HG02759 (cell line): Measurements from ENCODE around the gene SLC36A1.

Experiments
- ATAC-seq: cut with Tn5 transposase; IDR thresholded peaks from one replicate; pipeline ENCODE4 v1.9.1; 2021; ENCODE audit warnings: mild to moderate bottlenecking, moderate library complexity; ENCODE audit not compliant: unreplicated experiment

Gene SLC36A1

DNA sequence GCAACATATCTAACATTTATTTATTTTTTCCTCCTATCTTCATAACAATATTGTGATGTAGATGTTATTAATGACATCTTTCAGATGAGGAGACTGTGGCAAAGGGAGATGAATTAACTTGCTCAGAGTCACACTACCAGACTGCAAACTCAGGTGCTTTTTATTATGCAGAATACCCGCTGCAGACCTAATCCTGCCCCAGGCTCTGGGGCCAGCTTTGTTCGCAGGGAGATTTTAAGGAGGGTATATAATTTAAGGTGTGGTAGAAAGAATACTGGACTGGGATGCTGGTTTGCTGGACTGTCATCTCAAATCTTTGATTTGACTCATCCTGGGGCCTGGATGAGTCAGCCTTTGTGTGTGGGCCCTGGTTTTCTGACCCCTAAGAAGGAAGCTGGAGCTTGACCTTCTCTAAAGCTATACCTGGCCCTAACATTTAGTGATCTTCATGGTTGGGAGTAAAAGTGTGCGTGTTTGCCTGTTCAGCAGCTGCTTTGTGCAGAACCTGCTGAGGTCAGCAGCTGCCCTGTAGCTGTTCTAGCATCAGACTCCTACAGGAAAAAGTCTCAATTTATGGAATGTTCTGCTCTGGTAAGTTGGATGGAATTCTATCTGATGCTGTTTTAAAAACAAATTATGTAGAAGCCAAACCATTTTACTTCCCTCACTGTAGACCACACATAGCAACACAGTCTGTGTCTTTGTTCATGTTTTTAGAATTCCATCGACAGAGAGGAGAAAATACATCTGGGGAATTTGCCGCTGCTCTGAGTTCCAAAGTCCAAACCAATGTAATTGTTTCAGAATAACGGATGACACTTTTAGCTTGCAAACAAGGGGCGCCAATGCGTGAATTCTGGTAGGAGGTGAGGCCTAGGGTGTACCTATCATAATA is 4.5 kb downstream of the SLC36A1 start:
- peak; percentile 75 for ATAC-seq

DNA sequence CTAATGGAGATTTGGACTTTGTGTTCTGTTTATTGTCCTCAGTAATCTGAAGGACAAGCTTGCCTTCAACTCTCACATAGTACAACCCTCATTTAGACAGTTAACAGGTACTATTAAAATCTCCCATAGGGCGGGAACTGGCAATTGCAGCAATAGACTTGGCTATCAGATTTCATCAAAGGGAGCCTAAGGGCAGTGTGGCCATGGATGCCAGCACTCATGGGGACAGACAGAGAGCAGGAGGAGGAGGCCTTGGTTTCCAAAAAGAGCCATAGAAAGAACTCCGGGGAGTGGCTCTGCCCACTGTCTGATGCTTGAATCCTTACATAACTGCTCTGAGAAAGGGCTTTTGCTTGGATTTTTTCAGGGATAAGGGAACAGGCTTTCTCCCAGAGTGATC is 6.8 kb downstream of the SLC36A1 start:
- ATAC-seq: no peak

DNA sequence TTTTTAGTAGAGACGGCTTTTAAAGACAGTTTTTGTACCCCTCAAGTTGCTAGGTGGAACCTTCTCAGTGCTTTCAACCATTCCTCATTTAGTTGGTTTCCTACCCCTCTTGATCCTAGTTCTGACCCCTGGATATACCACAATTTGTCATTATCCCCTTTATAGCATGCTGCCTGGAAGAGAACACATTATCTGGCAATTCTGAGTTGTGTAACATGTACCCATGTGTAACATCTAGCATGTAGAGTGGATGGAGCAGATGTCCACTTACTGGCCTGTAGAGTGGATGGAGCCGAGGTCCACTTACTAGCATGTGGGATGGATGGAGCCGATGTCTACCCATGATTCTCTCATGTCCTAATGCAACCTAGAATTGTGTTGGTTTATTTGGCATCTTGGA is 7.5 kb downstream of the SLC36A1 start:
- no peak for ATAC-seq

DNA sequence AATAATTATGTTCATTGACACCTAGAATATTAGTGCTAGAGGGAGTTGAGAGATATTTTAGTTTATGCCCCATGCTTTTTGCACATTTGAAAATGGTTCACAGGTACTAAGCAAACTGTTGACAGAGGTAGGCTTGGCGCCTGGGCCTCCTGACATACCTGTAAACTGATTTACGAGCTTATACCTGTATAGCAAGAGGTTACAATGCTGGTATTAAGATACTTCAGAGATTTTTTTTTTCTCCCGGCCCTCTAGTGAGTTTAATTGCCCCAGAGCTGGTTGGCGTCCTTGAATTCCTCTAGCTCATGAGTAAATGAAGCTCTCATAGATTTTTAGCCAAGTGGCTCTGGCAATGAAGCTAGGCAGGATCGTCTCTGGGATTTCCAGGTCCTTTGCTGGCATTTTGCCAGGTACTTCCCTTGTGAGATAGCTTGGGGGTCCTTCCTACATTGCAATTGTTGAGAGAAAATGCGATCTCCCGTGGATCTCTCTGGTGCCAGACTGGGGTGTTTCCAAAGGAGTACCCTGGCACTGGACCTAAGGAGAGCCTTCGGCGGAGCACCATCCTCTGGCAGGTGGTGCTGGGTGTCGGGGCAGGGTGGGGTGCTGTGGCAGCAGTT is 9.0 kb downstream of the SLC36A1 start:
- no peak for ATAC-seq

DNA sequence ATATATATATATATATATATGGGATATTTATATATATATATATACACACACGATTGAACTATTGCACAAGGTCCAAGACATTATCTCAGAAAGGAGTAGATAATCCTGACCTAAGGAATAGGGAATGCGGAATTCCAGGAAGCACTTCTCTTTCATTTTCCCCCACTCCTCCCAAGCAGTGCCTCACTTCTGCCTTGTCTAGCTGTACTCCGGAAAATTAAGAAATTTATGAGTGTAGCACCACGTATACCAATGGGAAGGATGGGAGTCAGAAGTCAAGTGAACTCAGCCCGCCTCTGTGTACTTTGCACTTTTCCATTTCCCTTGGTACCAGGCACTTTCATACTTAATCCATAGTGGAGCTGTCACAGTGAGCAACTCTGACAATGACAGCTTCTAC is 10.9 kb downstream of the SLC36A1 start:
- ATAC-seq: no peak

DNA sequence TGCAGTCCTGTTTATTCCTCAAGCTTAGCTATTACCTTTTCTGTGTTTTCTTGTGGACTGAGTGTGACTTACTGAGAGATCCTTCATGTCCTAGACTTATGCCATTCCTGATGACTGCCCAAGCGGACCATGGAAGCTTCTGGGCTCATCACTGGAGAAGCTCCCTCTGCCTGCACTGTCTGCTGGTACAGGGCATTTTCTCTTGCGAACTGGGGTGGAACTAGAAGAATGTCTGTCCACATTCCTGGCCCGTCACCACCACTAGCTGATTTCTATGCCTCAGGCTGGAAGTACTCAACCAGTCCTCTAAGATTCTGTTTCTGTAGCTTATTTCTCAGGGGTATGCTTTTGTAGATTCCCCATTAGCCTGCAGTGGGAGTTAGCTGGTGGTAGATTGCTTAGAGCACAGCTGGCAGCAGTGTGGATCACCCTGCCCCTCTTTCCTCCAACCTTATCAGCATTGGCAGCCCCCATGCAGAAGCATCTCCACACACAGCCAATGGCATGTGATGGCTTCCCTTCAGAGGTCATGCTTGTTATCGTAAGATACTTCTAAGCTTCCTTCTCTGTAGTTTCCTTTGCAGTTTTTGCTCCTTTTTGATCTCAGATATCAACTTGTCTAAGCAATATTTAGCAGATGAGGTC is 12.4 kb downstream of the SLC36A1 start:
- ATAC-seq: no peak

DNA sequence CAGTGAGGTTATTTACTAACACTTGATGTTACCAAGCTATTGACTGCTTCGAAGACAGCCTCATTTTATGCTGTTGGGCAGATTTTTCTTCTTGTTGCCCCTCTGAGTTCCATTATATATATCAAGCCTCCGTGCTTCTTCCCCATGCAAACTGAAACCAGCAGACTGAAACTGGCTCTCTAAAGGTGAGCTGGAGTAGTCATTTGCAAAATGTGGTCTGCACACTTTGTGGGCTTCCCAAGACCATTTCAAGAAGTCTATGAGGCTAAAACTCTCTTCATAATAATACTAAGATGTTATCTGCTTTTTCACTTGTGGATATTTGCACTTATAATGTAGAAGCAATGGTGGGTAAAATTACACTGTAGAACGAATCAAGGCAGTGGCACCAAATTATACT is 13.9 kb downstream of the SLC36A1 start:
- peak; percentile 95 for ATAC-seq

DNA sequence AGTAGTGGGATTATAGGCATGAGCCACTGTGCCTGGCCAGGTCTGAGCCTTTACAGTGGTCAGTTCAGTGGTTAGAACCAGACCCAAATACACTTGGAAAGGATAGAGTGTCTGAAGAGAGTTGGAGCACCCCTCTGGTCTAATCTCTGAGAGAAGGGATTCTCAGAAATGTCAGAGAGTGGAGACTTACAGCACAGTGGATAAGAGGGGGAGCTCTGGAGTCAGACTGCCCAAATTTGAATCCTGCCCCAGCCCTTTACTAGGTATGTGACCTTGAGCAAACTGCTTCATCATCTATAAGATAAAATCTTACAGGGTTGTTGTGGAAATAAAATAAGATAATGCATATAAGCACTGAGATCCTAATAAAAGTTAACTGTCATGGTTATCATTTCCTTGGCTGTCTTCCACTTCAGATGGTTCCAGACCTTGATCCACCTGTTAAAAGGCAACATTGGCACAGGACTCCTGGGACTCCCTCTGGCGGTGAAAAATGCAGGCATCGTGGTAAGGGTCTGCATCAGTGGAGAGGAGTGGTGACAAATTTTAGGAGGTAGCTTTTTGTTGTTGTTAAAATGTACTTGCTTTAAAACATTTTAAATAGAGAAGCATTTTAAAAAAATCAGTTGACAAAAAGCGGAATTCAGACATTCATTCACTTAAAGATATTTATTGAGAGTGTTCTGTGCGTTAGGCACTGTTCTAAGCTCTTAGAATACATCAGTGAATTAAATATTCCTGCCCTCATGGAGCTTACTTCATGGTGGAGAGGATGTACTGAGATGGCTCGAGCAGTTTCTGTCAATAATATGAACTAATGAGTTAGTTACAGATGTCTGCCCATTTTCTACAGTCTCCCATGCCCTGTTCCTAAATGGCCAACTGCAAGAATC is 16.0 kb downstream of the SLC36A1 start:
- no peak for ATAC-seq

DNA sequence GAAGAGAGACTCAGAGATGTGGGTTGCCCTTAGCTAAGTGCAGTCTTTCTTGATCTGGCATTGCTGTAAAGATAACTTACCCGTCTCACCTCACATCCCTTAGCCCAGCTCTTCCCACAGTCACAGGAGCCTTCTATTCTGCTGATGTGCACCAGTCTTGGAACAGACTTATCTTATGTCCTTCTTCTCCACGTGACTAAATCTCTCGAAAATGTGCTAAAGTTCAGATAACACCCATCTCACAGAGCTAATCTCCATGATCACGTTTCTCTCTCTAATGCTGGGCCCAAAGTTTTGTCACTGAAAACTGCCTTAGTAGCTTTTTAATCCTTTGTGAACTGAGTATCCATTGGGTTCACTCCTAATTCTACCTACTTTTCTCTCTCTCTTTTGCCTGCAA is 16.7 kb downstream of the SLC36A1 start:
- ATAC-seq: no peak

DNA sequence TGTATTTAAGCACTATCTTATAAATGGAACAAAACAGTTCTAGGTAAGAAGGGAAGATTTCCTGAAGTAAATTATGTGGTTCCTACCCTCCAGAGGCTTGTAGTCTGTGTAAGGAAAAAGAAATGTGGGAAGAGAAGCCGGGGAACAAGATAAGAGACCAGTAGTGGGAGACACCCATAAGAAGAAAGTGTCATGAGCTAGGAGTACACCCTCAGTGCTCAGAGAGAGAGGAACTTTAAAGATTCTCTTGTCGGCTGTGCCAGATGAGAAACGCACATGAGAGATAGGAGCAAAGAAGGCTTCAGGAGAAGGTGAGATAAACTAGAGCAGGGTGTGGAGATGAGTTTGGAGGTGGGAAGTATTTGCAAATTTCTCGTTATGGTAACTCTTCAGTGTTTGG is 18.1 kb downstream of the SLC36A1 start:
- ATAC-seq: no peak

DNA sequence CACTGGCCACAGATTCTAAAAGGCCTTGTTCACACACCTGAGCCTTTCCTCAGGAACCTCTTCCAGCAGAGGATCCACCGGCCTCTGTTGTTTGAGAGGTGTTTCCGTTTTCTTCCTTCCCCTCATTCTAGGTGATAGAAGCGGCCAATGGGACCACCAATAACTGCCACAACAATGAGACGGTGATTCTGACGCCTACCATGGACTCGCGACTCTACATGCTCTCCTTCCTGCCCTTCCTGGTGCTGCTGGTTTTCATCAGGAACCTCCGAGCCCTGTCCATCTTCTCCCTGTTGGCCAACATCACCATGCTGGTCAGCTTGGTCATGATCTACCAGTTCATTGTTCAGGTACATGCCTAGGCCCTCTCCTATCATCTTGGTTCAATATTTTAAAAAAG is 20.2 kb downstream of the SLC36A1 start:
- ATAC-seq: no peak

DNA sequence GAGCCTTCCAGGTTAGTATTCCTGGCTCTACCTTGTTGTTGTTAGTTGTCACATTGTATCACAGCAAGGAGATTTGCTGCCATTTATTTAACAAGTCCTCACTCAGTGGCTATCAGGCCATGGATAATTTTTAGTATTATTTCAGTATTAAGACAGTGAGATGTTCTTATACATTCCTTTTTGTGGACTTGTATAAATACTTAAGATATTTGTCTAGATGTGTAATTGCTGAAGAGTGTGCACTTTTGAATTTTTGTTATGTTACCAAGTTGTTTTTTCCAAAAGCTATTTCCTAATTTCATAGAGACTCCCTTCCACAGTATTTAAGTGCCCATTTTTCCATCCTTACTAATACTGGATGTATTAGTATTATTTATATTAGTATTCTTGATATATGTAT is 22.0 kb downstream of the SLC36A1 start:
- ATAC-seq: no peak

DNA sequence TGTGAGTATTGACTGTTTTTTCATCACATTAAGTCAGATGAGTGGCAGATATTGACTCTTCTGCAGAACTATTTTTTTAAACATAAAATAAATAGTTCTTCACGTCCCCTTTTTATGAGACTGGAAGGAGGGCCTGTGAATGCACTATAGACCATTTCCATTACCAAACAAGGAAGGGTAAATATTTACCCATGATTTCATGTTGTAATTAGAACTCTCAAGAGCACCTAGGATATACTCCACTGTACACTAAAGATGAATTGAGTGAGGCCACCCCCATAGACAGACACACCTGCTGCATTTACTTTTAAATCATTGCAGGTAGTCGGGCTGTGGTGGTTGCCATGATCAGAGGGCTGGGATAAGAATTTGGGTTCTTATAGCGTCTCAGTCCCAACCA is 22.6 kb downstream of the SLC36A1 start:
- no peak for ATAC-seq

DNA sequence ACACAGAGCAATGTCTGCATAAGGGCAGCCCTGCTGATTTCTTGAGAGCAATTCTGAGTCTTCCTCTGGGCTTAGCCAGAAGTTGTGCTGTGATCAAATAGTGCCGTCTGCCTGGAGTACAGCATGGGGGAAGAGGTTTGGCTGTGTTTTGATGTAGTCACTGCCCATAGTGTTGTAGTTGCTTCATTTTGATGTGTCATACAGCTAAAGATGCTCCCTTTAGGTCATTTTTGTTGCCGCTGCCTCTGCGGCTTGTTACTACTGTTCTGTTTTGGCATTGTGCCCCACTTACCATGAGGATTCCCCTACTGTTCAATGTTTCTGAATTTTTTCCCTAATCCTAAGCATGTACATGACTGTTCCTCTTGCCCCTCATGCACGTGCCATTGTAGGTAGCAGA is 23.0 kb downstream of the SLC36A1 start:
- no peak for ATAC-seq

DNA sequence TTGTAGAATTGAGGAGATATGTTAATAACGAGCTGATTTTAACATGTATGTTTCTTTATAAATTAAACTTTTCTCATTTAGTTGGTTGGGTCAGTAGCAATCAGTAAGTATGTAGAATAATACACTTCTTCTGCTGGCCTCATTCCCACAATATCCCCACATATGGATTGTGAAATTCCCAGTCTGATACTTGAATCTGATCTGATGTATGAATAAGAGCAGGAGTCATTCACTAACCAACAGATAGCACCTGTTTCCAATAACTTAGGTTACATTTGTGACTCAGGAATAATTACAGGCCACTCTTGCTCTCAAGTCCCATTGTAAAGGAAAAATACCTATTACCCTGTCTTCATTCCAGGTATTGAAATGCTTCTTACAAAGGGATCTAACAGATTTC is 23.9 kb downstream of the SLC36A1 start:
- no peak for ATAC-seq

DNA sequence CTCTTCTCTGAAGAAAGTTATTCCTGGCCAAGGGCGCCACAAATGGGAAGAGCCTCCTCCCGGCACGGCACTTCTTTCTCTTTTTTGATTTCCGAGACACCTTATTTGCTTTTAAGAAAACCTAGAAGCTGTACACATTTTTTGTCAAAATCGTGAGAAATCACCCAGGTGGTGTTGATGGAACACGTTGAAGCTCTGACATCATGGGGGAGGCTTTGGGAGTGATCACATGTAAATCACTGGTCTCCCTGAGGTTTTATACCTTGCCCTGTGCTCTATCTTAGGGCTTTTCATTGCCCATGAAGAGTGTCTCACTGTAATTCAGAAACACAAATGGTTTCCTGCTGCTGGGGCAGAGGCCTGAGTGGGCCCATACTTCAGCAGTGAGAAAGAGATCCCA is 27.4 kb downstream of the SLC36A1 start:
- no peak for ATAC-seq

DNA sequence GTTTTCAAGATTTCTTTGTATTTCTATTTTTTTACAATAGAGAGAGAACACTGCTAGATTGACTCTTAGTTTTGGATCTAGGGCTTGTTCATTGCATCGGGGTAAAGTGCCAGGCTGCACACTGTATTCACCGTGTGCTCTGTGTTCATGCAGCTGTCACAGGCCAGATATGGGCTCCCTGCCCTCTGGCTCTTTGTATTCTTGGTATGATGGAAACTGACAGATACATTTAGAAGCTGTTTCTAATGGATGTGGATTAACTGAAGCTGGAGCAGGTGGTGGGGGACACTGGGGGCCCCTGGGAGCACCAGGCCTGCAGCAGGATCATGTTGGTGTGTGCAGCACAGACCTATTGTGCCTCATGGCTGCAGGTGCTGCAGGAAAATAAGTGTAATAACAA is 28.0 kb downstream of the SLC36A1 start:
- no peak for ATAC-seq

DNA sequence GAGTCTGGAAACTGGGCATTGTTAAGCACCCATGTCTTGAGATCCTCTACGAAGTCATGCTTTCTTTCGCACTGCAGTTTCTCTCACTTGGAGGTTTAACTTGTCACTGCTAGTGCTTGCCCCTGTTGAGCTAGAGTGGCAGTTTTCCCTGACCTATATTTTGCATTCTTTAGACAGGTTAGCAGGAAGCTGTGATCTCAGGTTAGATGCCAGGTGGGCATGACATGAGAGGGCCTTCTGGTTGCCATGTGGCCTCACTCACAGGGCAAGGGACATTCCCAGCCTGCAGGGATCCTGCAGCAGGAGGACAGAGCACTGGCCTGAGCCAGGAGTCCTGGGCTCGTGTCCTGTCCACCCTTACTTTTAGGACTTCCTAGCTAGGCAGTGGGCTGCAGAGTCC is 28.6 kb downstream of the SLC36A1 start:
- ATAC-seq: no peak

DNA sequence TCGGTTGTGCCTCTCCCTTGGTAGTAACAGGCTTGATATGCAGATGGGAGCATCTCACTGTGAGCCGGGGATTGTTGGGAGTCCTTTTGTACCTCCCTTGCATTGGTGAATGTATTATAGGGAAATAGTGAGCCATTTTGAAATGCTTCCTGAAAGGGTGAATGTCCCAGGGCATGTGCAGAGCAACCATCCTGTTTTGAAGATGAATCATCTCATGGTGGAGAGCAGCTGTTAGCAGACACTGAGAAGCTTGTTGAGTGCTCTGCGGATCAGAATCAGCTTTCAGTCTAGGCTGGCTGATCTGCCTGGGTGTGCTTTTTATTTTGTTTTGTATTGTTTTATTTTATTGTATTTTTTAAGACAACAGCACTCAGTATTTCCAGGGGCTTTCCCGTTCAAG is 29.7 kb downstream of the SLC36A1 start:
- no peak for ATAC-seq

DNA sequence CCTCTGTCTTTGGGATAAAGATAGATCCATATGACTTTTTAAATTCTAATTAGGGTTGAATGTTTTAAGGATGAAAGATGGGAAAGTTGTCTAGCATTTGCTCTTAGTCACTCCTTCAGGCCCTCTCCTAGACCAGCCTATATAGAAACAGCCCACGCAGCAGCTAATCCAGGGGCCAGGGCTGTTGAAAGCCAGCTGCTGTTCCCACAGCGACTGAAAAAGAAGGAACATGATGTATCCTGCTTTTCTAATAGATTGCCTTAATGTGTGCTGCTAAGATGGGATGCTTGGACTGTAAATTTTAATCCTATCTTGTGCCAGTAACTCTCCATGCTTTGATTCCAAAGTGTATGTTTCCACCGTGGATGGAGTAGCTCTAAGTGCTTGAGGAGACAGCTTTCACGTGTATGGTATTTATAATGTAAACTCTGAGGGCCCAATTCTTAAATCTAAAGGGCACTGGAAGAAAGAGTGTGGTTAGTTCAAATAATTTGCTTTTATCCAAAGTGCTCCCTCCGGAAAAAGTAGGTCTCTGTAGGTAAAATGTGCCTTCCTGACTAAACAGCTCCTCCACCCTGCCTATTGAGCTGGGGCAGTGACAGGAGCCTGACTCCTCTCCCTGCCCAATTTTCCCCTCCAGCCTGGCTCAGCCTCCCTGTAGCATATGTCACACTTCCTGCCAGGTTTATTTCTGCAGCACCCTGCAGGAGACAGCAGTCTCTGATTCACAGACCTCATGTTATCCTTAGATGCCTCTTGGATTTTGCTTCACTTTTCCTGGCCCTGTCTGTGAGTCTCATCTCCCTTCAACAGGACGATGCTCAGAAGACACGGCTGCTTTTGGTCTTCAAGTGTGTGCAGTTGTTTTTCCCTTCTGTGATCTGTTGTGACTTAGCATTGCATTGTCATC is 33.2 kb downstream of the SLC36A1 start:
- ATAC-seq: no peak
